Esophagus squamous epithelium (tissue), 5 donors: ENCODE results near the gene SLC9A8. TPM values are rescaled to one million over a fixed set of nuclear protein-coding genes. Genes with fewer than 3 reads are reported as not detected.
A peak's percentile ranks its signal among the peaks of the same experiment; 100 is the strongest.

Source experiments
- DNase-seq: peaks from one replicate; lab custom pipeline; 2025; lab: John Stamatoyannopoulos, UW
- H3K27ac ChIP-seq, 4 donors: fragments of 200-600 bp; sonication (generic); one replicate each; pipeline ENCODE4 v1.5.1; 2016 to 2019; ENCODE audit warnings: mild to moderate bottlenecking in 1 of 4
- H3K27me3 ChIP-seq, 4 donors: fragments of 200-600 bp; sonication (generic); 1 replicate in 3 of 4; 2 replicates in 1 of 4; pipeline versions ENCODE4 v1.5.1 to v1.6.0; 2017 to 2021; ENCODE audit warnings: antibody characterized with exemption in 1 of 4
- H3K36me3 ChIP-seq, 3 donors: fragments of 200-600 bp; sonication (generic); one replicate each; pipeline ENCODE4 v1.5.1; 2016 to 2019
- H3K4me1 ChIP-seq, 3 donors: fragments of 200-600 bp; sonication (generic); one replicate each; pipeline ENCODE4 v1.5.1; 2017 to 2019
- H3K4me3 ChIP-seq, 4 donors: fragments of 200-600 bp; sonication (generic); 1 replicate in 3 of 4; 2 replicates in 1 of 4; pipeline ENCODE4 v1.5.1; 2016 to 2019; ENCODE audit warnings: mild to moderate bottlenecking in 2 of 4, moderate library complexity in 1 of 4
- H3K9me3 ChIP-seq, 3 donors: fragments of 200-600 bp; sonication (generic); one replicate each; pipeline ENCODE4 v1.5.1; 2016 to 2019
- CTCF ChIP-seq, 6 experiments: fragments of 450-650 bp in 4 of 6; fragments of 200-600 bp in 2 of 6; sonication (generic) in 2 of 6; IDR thresholded peaks; one replicate each; pipeline ENCODE4 v1.5.1; 2016 to 2019; ENCODE audit warnings: antibody characterized with exemption in 6 of 6, mild to moderate bottlenecking in 4 of 6, moderate library complexity in 4 of 6
- POLR2A ChIP-seq, 4 donors: fragments of 450-650 bp; IDR thresholded peaks; one replicate each; pipeline ENCODE4 v1.6.1; 2017; ENCODE audit warnings: antibody characterized with exemption in 4 of 4, mild to moderate bottlenecking in 4 of 4, moderate library complexity in 3 of 4
- WGBS, 2 donors: methylation state at CpG; one replicate each; pipeline ENCODE4 v1.1.5; 2018; 5-methylcytosine and 5-hydroxymethylcytosine counted together
- intact Hi-C: fragments of 100-400 bp; cut with DNase I; formaldehyde crosslinking; loops from one replicate; pipeline ENCODE4 v1.15.0; 2022
- small RNA-seq, 4 donors: library from RNA; depleted of rRNA; stranded (forward); fragments of <200 nt; gene quantifications; one replicate each; pipeline ENCODE3, GENCODE V24; 2016
- total RNA-seq, 4 donors: library from RNA; depleted of rRNA; stranded (reverse); fragments of >200 nt; gene quantifications; one replicate each; pipeline ENCODE4 v1.1.0, GENCODE V29; 2016
- donor health status: DM: yes; HTN: yes; CAD: no.

SLC9A8 gene
- total RNA-seq, 4 donors from 2014 or later: 11.5 to 14.1 (median 11.9) TPM

- TF ChIP-seq POLR2A (IDR thresholded peaks at IDR 0.05): no peak
- TF ChIP-seq CTCF (IDR thresholded peaks at IDR 0.05): no peak
- Histone ChIP-seq H3K36me3 (peaks cover 0 to 35% (median 0%) of the 10 kb centered on the region in 3 donors), H3K4me3 (peak overlapping the region in 3 of 4 donors; percentile 10 to 97 (median 95)), H3K4me1 (peaks cover 19 to 66% (median 26%) of the 10 kb centered on the region in 3 donors), H3K27me3 (no peaks in the 10 kb centered on the region), H3K9me3 (no peaks in the 10 kb centered on the region), H3K27ac (peak overlapping the region in 2 of 4 donors; percentile 96 to 97)
- 46 to 54% methylated on average over 11 to 12 of the region's 12 CpGs for WGBS, 2 donors
- intact Hi-C loops: no loop called here
- no peak for DNase-seq
Measured at GRCh38 chr20:49938173-49939163, 125.8 kb downstream of the SLC9A8 start.

- Histone ChIP-seq H3K4me1 (peaks cover 19 to 63% (median 23%) of the 10 kb centered on the region in 3 donors), H3K27me3 (no peaks in the 10 kb centered on the region), H3K4me3 (no peak overlapping the region), H3K27ac (no peak overlapping the region), H3K9me3 (no peaks in the 10 kb centered on the region), H3K36me3 (peaks cover 0 to 64% (median 17%) of the 10 kb centered on the region in 3 donors)
- intact Hi-C loops: no loop called here
- DNase-seq: no peak
- whole genome bisulfite sequencing, 2 donors: 92 to 94% methylated on average over 8 to 10 of the region's 15 CpGs
- TF ChIP-seq POLR2A (IDR thresholded peaks at IDR 0.05) (no peak), CTCF (IDR thresholded peaks at IDR 0.05) (no peak)
Measured at GRCh38 chr20:49941456-49941855, 128.8 kb downstream of the SLC9A8 start.

Small RNAs within 50 kb of the gene (small RNA-seq; reads per million reads assigned to genes)
- gene RF00017: 0 reads per million in 4 donors
- 0 reads per million in 4 donors for gene RF00019
- 0 reads per million in 4 donors for gene RNU6-919P

Other genes starting within 250 kb of the SLC9A8 start
- 10 to 100 TPM in 2 of 4 donors, 1 to 10 TPM in 2; 1.6 to 34.1 (median 8.6) TPM for gene PTGIS, start 244.7 kb upstream of the SLC9A8 start, total RNA-seq
- gene B4GALT5, start 99.0 kb upstream of the SLC9A8 start, total RNA-seq: 10 to 100 TPM; 24.1 to 34.2 (median 25.7) TPM
- 1 to 10 TPM; 3.3 to 5.6 (median 4.0) TPM for gene SPATA2, start 102.7 kb downstream of the SLC9A8 start, total RNA-seq
- 100 to 1,000 TPM in 1 of 4 donors, 10 to 100 TPM in 3; 73.2 to 102 (median 79.7) TPM for gene RNF114, start 123.6 kb downstream of the SLC9A8 start, total RNA-seq
- 1 to 10 TPM in 1 of 4 donors, under 1 TPM in 2, not detected in 1; 0.44 to 1.3 (median 0.75) TPM for gene SNAI1, start 170.2 kb downstream of the SLC9A8 start, total RNA-seq